OCI-LY7 (cell line): Measurements from ENCODE around the gene LCP1. TPM values are rescaled to one million over a fixed set of nuclear protein-coding genes. Genes with fewer than 3 reads are reported as not detected.
A peak's percentile ranks its signal among the peaks of the same experiment; 100 is the strongest.

Experiments
- BruUV-seq: library from RNA; stranded (reverse); fragments of 400-500 nt; replicated peaks from 2 replicates; lab custom pipeline; 2021; lab: Mats Ljungman, UMichigan
- CTCF ChIA-PET: fragments of 300-600 bp; sonication (Branson Sonifier 250); formaldehyde crosslinking; loops from one replicate; lab custom pipeline; 2022; ENCODE audit warnings: antibody characterized with exemption; ENCODE audit not compliant: unreplicated experiment; lab: Charles Lee
- POLR2A ChIA-PET: fragments of 300-600 bp; sonication (Branson Sonifier 250); formaldehyde crosslinking; loops from one replicate; lab custom pipeline; 2022; ENCODE audit warnings: antibody characterized with exemption; lab: Charles Lee
- DNase-seq: peaks from one replicate; pipeline ENCODE4 v3.0.0-alpha.2; 2015; ENCODE audit warnings: low spot score
- H2AFZ ChIP-seq: fragments of 200-600 bp; sonication (generic), shearing (Covaris generic); 2 replicates; pipeline ENCODE4 v1.6.1; 2014; ENCODE audit warnings: mild to moderate bottlenecking, antibody characterized with exemption, low read length, moderate library complexity
- H3K27ac ChIP-seq: fragments of 200-600 bp; sonication (generic); 2 replicates; pipeline ENCODE4 v1.5.1; 2014; ENCODE audit warnings: mixed run types, low read depth, mild to moderate bottlenecking, moderate library complexity, low read length, inconsistent platforms; ENCODE audit not compliant: poor library complexity, severe bottlenecking
- H3K36me3 ChIP-seq: fragments of 200-600 bp; sonication (generic); 2 replicates; pipeline ENCODE4 v1.6.1; 2014; ENCODE audit warnings: mild to moderate bottlenecking, antibody characterized with exemption, low read length, moderate library complexity, mixed read lengths; ENCODE audit not compliant: insufficient read depth
- H3K4me1 ChIP-seq: fragments of 200-600 bp; sonication (generic); 2 replicates; pipeline ENCODE4 v1.5.1; 2014; ENCODE audit warnings: mild to moderate bottlenecking, low read length; ENCODE audit not compliant: insufficient read depth, poor library complexity, severe bottlenecking
- H3K4me2 ChIP-seq: fragments of 200-600 bp; sonication (generic); 2 replicates; pipeline ENCODE4 v1.6.1; 2014; ENCODE audit warnings: mild to moderate bottlenecking, low read length
- H3K4me3 ChIP-seq: fragments of 200-600 bp; sonication (generic); 2 replicates; pipeline ENCODE4 v1.5.1; 2014; ENCODE audit warnings: mild to moderate bottlenecking, low read depth, low read length; ENCODE audit not compliant: poor library complexity, severe bottlenecking
- H3K79me2 ChIP-seq: fragments of 200-600 bp; sonication (generic); 2 replicates; pipeline ENCODE4 v1.6.1; 2016; ENCODE audit warnings: low read depth, mild to moderate bottlenecking, low read length, moderate library complexity, mixed read lengths; ENCODE audit not compliant: insufficient read depth
- H3K9me2 ChIP-seq: fragments of 200-600 bp; sonication (generic); 2 replicates; pipeline ENCODE4 v1.6.1; 2016; ENCODE audit warnings: mild to moderate bottlenecking, low read length, mixed read lengths; ENCODE audit not compliant: insufficient read depth
- H3K9me3 ChIP-seq: fragments of 200-600 bp; sonication (generic); 2 replicates; pipeline ENCODE4 v1.6.1; 2014; ENCODE audit warnings: mild to moderate bottlenecking, mixed run types, low read length, mixed read lengths
- H4K20me1 ChIP-seq: fragments of 200-600 bp; sonication (generic); 2 replicates; pipeline ENCODE4 v1.6.1; 2014; ENCODE audit warnings: mild to moderate bottlenecking, antibody characterized with exemption, low read length, moderate library complexity, mixed read lengths; ENCODE audit not compliant: insufficient read depth
- CTCF ChIP-seq: fragments of 200-600 bp; sonication (generic); conservative IDR thresholded peaks from 2 replicates; pipeline ENCODE4 v1.5.1; 2014; ENCODE audit warnings: mild to moderate bottlenecking, antibody characterized with exemption, low read length, moderate library complexity, mixed read lengths
- EZH2phosphoT487 ChIP-seq: fragments of 200-600 bp; sonication (generic); IDR thresholded peaks from 2 replicates; pipeline ENCODE4 v1.6.1; 2018; ENCODE audit warnings: low read depth, borderline replicate concordance, mild to moderate bottlenecking, mixed run types, antibody characterized with exemption, low read length, moderate library complexity, mixed read lengths
- intact Hi-C: fragments of 100-400 bp; cut with micrococcal nuclease; formaldehyde crosslinking; loops from one replicate; pipeline ENCODE4 v1.10.0; 2022; ENCODE audit not compliant: unreplicated experiment
- total RNA-seq, 2 experiments: library from RNA; depleted of rRNA in 1 of 2; stranded (reverse); fragments of >200 nt in 1 of 2; shearing (Covaris generic) in 1 of 2; gene quantifications; 2 replicates each; pipeline ENCODE4 v1.2.3, GENCODE V29; 2014 to 2022

Gene LCP1
- total RNA-seq, 2 experiments from 2014 or later: 292 to 565 TPM

GRCh38 chr13:46126552-46127357, 55.2 kb downstream of the LCP1 start:
- Histone ChIP-seq H2AFZ (no peak overlapping the region), H3K79me2 (no peaks in the 10 kb centered on the region), H3K4me1 (peaks cover 15% of the 10 kb centered on the region), H4K20me1 (no peaks in the 10 kb centered on the region), H3K4me3 (no peak overlapping the region), H3K4me2 (no peak overlapping the region), H3K27ac (no peak overlapping the region), H3K9me2 (no peaks in the 10 kb centered on the region), H3K36me3 (peaks cover 72% of the 10 kb centered on the region), H3K9me3 (no peaks in the 10 kb centered on the region)
- DNase-seq: peak; percentile 77
- CTCF ChIA-PET: interaction anchor here (0.8 to 1.0 kb wide), 3 partner anchors 16 to 46 kb away, joined by 3 read pairs; no protein-coding TSS in a partner anchor
- no TSS peak for BruUV-seq
- POLR2A ChIA-PET: interaction anchor here (0.7 to 0.9 kb wide), 2 partner anchors 14 to 77 kb away, joined by 3 read pairs; no protein-coding TSS in a partner anchor
- TF ChIP-seq CTCF (peak; percentile 90), EZH2phosphoT487 (no peak)
- intact Hi-C loops: loop anchor here (2.0 to 10.0 kb wide), 3 partner anchors 58 to 502 kb away; no protein-coding TSS in a partner anchor

- Histone ChIP-seq H3K4me3 (no peak overlapping the region), H3K9me2 (no peaks in the 10 kb centered on the region), H4K20me1 (no peaks in the 10 kb centered on the region), H3K27ac (no peak overlapping the region), H3K4me2 (no peak overlapping the region), H3K4me1 (peaks cover 15% of the 10 kb centered on the region), H3K36me3 (peaks cover 65% of the 10 kb centered on the region), H3K79me2 (no peaks in the 10 kb centered on the region), H3K9me3 (no peaks in the 10 kb centered on the region), H2AFZ (no peak overlapping the region)
- TF ChIP-seq CTCF: no peak
- no peak for TF ChIP-seq EZH2phosphoT487
- DNase-seq: no peak
- POLR2A ChIA-PET: interaction anchor here (0.7 to 0.9 kb wide), 3 partner anchors 14 to 334 kb away, joined by 3 read pairs; no protein-coding TSS in a partner anchor
- BruUV-seq: TSS peak; percentile 86
- CTCF ChIA-PET: interaction anchor here (0.8 to 1.0 kb wide), 3 partner anchors 16 to 47 kb away, joined by 3 read pairs; no protein-coding TSS in a partner anchor
- intact Hi-C loops: loop anchor here (2.0 to 10.0 kb wide), 3 partner anchors 59 to 501 kb away; no protein-coding TSS in a partner anchor
Observed at GRCh38 chr13:46126056-46126455, 55.9 kb downstream of the LCP1 start.
